Measurements from ENCODE around the gene OLIG1.

OLIG1 gene

GRCh38 chr21:33031152-33031911 is 38.6 kb upstream of the OLIG1 start:
- no peak for DNase-seq (ENCODE audit: low spot score)

- DNase-seq (ENCODE audit: low spot score), result no peak
These were observed 37.4 kb upstream of the OLIG1 start for GRCh38 chr21:33032434-33033047.

DNA sequence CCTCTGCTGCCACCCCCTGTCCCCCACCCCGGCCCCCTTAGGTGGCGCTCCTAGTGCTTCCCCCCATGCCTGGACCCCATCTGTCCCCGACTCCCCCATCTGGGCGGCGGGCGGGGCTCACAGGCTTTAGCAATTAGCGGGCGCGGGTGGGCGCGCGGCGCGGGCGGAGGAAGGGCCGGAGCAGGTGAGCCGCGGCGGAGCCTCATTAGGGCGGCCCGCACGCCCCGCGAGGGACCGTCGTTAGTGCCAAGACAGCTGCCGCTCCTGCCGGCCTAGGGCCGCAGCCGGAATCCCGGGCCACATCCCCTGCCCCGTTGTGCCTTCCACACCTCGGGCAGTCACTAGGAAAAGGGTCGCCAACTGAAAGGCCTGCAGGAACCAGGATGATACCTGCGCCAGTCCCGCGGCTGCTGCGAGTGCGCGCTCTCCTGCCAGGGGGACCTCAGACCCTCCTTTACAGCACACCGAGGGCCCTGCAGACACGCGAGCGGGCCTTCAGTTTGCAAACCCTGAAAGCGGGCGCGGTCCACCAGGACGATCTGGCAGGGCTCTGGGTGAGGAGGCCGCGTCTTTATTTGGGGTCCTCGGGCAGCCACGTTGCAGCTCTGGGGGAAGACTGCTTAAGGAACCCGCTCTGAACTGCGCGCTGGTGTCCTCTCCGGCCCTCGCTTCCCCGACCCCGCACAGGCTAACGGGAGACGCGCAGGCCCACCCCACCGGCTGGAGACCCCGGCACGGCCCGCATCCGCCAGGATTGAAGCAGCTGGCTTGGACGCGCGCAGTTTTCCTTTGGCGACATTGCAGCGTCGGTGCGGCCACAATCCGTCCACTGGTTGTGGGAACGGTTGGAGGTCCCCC is 36.6 kb upstream of the OLIG1 start:
- no peak for DNase-seq (ENCODE audit: low spot score)

DNA sequence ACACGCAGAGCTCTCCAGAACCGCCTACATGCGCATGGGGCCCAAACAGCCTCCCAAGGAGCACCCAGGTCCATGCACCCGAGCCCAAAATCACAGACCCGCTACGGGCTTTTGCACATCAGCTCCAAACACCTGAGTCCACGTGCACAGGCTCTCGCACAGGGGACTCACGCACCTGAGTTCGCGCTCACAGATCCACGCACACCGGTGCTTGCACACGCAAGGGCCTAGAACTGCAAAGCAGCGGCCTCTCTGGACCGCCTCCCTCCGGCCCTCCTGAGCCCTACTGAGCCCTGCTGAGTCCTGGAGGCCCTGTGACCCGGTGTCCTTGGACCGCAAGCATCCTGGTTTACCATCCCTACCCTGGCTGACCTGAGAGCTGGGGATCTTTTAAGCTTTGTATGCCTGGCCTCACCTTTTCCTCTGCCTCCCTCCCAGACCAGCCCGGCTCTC is 36.0 kb upstream of the OLIG1 start:
- no peak for DNase-seq (ENCODE audit: low spot score)

DNA sequence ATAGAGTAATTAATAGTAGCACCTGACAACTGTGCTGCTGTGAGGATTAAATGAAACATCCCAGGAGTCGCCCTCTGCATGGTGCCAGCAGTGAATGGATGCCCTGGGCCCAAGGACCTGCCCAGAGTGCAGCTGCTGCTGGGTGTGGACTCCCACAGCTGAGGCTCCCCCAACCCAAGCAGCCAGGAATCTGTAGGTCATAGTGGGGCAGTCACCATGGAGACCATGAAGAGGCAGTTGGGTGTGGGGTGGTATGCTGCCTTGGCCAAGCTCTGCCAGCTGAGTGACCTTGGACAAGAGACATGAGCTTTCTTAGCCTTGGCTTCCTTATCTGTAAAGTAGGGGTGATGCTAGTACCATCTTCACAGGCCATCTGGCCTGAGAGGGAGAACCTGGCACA is 34.8 kb upstream of the OLIG1 start:
- DNase-seq (ENCODE audit: low spot score), result no peak

DNA sequence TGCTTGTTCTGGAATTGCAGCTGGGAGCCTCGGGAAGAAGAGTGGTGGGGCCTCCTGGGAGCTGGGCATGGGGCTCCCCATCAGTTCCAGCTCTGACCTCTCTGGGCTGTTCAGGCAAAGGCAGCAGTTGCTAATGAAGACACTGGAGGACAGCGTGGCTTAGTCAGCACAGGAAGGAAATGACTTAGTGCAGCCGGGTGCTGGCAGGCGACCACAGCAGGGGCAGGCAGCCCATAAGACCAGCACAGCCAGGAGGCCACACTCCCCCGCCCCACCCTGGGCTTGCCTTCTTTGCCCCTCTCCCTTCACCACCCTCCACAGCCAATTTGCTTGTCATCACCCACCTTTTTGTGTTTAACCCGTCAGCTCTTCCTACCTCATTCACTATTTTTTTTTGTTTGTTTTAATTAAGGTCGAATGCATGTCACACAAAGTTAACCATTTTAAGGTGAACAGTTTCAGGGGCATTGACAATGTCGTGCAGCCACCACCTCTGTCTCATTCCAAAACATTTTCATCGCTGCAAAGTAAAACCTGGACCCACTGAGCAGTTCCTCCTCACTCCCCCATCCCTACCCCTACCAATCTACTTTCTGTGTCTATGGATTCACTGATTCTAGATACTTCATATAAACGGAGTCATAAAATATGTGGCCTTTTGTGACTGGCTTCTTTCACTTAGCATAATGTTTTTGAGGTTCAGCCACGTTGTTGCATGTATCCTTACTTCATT is 33.3 kb upstream of the OLIG1 start:
- DNase-seq (ENCODE audit: low spot score), result no peak

DNA sequence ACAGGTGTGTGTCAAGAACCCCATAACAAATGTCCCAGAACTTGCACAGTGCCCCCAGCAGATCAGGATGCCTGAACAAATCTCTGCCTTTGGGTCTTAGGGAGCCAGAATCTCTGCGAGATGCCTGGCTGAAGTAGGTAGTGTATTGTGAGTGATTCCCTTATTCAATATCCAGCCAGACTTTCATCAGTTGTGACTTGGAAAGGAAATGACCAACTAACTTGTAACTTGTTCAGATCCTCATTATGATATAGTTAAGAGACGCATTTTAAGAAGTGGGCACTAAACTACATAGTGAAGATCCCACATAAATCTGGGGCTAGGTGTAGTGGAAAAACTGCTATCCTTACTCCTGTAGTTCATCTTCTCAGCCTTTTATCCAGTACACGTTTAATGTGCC is 32.4 kb upstream of the OLIG1 start:
- DNase-seq (ENCODE audit: low spot score), result no peak

DNA sequence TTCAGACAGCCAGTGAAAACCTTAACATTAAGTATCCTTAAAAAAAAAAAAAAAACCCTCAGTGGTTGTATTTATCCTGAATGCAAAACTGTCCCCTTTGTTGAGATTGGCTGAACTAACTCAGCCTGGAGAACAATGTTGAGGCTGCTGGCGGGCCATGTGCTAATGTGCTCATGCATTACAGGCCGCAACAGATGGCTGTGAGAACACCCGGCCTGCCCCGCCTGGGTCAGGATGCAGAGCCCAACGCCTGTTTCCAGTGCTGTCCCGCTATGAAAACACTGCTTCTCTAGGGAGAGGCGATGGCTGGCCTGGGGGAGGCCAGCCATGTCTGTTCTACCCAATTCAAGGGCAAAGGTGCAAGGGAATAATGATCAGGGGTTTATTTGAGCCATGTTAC is 30.4 kb upstream of the OLIG1 start:
- no peak for DNase-seq (ENCODE audit: low spot score)

GRCh38 chr21:33040215-33040614 is 29.7 kb upstream of the OLIG1 start:
- no peak for DNase-seq (ENCODE audit: low spot score)

DNA sequence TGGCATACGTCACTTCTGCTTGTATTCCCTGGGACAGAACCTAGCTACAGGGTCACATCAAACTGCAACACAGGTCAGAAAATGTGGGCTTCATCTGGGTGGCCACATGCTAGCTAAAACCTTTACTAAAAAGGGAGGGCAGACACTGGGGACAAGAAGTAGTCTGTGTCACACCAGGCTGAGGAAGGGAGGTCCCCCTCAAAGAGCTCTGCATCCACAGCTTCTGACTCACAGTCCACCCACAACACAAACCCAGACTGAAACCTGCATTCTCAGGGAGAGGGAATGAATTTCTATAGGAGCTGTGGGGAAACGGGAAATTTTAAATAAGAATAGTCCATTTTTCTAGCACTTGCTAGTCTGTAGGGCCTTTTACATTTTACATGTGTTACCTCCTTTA is 28.0 kb upstream of the OLIG1 start:
- DNase-seq (ENCODE audit: low spot score), result no peak

- no peak for DNase-seq (ENCODE audit: low spot score)
These were observed 27.1 kb upstream of the OLIG1 start for GRCh38 chr21:33042812-33043211.

GRCh38 chr21:33046455-33046854 is 23.5 kb upstream of the OLIG1 start:
- DNase-seq (ENCODE audit: low spot score), result no peak

GRCh38 chr21:33047231-33047630 is 22.7 kb upstream of the OLIG1 start:
- no peak for DNase-seq (ENCODE audit: low spot score)

GRCh38 chr21:33051925-33052324 is 18.0 kb upstream of the OLIG1 start:
- no peak for DNase-seq (ENCODE audit: low spot score)

- no peak for DNase-seq (ENCODE audit: low spot score)
These were observed 16.0 kb upstream of the OLIG1 start for GRCh38 chr21:33053951-33054350.

DNA sequence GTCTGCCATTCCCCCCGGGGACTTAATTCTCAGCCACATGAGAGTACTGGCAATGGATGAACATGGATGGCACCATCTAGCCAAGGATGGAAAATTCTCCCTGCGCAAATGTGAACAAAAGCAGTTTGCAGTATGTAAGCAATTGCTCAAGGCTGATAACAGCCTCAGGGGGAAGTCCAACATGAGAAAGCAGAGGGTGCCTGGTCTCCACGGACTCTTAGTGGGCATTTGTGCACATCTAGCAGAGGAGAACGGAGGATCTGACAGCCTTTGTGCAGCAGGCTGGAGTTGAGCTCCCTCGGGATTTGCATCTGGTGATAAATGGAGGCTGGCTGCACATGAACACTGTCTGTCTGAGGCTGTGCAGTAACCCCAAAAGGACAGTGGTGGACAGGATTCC is 13.9 kb upstream of the OLIG1 start:
- no peak for DNase-seq (ENCODE audit: low spot score)

DNA sequence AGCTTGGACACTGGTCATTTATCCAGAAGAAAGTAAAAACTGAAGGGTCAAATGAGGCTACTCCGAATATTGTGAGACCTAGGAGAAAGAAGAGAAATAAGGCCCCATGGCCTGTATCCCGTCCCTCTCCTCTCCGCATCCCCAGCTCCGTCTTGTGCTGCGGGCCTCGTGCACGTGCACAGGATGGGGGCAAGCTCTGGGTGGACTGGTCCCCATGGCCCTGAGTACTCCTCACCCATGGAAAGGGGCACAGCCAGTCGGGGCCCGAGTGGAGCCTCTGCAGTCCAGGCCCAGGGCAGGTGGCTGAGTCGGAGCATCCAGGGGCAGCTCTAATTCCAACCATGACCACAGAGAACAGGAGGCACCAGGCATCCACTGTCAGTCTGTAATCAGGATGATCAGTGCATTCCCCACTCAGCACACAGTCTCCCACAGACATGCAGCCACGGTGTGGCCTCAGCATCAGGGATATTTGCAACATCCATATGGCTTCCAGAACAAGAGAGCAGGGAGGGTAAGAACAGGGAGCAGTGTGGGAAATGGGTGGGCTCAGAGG is 12.5 kb upstream of the OLIG1 start:
- DNase-seq (ENCODE audit: low spot score), result no peak

DNA sequence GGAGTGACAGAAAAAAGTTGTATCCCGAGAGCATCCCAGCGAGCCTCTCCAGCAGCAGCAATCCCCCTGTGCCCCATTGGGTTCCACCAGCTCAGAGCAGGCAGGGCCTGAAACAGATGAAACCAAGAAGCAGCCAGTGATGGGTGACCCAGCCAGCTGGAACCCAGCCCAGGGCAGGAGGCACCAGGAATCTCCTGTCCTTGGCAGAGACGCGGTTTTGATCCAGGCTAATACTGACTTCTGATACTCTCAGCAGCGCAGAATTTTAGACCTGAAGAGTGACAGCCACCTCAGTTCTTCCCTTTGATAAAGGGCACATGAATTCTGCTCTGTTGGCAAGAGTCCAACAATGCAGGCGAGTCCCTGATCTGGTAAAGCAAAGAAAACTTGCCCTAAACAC is 11.4 kb upstream of the OLIG1 start:
- peak; percentile 33 for DNase-seq (ENCODE audit: low spot score)

GRCh38 chr21:33058957-33059356 is 11.0 kb upstream of the OLIG1 start:
- DNase-seq (ENCODE audit: low spot score), result no peak

GRCh38 chr21:33059380-33059841 is 10.5 kb upstream of the OLIG1 start:
- DNase-seq (ENCODE audit: low spot score), result no peak

DNA sequence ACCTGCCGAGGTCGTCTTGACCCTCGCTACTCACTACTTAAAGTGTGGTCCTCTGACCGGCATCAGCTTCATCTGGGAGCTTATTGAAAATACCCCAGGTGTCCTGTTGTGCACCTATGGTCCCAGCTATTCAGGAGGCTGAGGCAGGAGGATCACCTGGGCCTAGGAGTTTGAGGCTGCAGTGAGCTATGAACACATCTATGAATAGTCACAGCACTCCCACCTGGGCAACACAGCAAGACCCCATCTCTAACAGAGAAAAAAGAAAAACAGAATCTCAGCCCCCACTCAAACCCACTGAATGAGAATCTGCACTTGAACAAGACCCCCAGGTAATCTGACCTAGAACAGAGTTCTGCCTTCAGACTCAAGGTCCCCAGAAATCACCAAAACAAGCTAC is 8.7 kb upstream of the OLIG1 start:
- DNase-seq (ENCODE audit: low spot score), result no peak

GRCh38 chr21:33063375-33063883 is 6.5 kb upstream of the OLIG1 start:
- peak; percentile 24 for DNase-seq (ENCODE audit: low spot score)
